GM10266 (cell line): Measurements from ENCODE around the gene TMEM116.

Experiments
- DNase-seq: peaks from one replicate; pipeline ENCODE4 v3.0.0; 2012; ENCODE audit errors: extremely low spot score
- TF ChIP-seq, protein P1 (sequence below): IDR thresholded peaks from 2 replicates; pipeline ENCODE4 v1.5.1; 2012; ENCODE audit warnings: mild to moderate bottlenecking, low read depth; ENCODE audit not compliant: control insufficient read depth, insufficient read depth; ENCODE audit errors: missing control alignments

The TMEM116 gene

GRCh38 chr12:112031472-112031871, 18.5 kb upstream of the TMEM116 start:
- TF ChIP-seq, protein P1, sequence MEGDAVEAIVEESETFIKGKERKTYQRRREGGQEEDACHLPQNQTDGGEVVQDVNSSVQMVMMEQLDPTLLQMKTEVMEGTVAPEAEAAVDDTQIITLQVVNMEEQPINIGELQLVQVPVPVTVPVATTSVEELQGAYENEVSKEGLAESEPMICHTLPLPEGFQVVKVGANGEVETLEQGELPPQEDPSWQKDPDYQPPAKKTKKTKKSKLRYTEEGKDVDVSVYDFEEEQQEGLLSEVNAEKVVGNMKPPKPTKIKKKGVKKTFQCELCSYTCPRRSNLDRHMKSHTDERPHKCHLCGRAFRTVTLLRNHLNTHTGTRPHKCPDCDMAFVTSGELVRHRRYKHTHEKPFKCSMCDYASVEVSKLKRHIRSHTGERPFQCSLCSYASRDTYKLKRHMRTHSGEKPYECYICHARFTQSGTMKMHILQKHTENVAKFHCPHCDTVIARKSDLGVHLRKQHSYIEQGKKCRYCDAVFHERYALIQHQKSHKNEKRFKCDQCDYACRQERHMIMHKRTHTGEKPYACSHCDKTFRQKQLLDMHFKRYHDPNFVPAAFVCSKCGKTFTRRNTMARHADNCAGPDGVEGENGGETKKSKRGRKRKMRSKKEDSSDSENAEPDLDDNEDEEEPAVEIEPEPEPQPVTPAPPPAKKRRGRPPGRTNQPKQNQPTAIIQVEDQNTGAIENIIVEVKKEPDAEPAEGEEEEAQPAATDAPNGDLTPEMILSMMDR, result no peak
- DNase-seq, result no peak

- TF ChIP-seq, protein P1, result no peak
- DNase-seq, result no peak
Measured at GRCh38 chr12:112029301-112029700, 16.3 kb upstream of the TMEM116 start.

GRCh38 chr12:112025808-112026375, 12.9 kb upstream of the TMEM116 start:
- no peak for DNase-seq
- TF ChIP-seq, protein P1, result no peak

GRCh38 chr12:112023759-112024396, 10.9 kb upstream of the TMEM116 start:
- TF ChIP-seq, protein P1, result no peak
- DNase-seq, result no peak

DNA sequence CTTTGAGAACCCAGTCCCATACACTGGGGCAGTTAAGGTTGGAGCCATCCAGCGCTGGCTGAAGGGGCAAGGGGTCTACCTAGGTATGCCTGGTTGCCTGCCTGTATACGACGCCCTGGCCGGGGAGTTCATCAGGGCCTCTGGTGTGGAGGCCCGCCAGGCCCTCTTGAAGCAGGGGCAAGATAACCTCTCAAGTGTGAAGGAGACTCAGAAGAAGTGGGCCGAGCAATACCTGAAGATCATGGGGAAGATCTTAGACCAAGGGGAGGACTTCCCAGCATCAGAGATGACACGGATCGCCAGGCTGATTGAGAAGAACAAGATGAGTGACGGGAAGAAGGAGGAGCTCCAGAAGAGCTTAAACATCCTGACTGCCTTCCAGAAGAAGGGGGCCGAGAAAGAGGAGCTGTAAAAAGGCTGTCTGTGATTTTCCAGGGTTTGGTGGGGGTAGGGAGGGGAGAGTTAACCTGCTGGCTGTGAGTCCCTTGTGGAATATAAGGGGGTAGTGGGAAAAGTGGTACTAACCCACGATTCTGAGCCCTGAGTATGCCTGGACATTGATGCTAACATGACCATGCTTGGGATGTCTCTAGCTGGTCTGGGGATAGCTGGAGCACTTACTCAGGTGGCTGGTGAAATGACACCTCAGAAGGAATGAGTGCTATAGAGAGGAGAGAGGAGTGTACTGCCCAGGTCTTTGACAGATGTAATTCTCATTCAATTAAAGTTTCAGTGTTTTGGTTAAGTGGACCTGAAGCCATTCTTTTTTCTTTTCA, 9.5 kb upstream of the TMEM116 start:
- no peak for DNase-seq
- TF ChIP-seq, protein P1, result no peak

- TF ChIP-seq, protein P1, result no peak
- no peak for DNase-seq
Measured at GRCh38 chr12:112020947-112021457, 8.0 kb upstream of the TMEM116 start.
